Measurements from ENCODE around the gene RBM33. TPM values are rescaled to one million over a fixed set of nuclear protein-coding genes. Genes with fewer than 3 reads are reported as not detected.

Gene RBM33
- total and polyA plus RNA-seq, 10 of the 15 experiments (the other 5 are each of a cell fraction or from before 2014, with no cell fraction given) = 4.7 to 67.2 (median 24.3) TPM

GRCh38 chr7:155647734-155648133 lies 3.3 kb downstream of the RBM33 start:
- Histone ChIP-seq H3K27ac (ENCODE audit: control insufficient read depth, insufficient read depth) (no peak overlapping the region), H3K9me3 (replicated peaks; ENCODE audit: control insufficient read depth, insufficient read depth, low read length) (peaks cover 33% of the 10 kb centered on the region), H3K9ac (ENCODE audit: control insufficient read depth, insufficient read depth, low read length) (no peak overlapping the region), H2AFZ (ENCODE audit: control insufficient read depth, low read depth, low read length) (no peak overlapping the region), H4K20me1 (ENCODE audit: control insufficient read depth, insufficient read depth) (no peaks in the 10 kb centered on the region), H3K4me2 (ENCODE audit: control insufficient read depth, insufficient read depth) (no peak overlapping the region), H3K4me1 (ENCODE audit: control insufficient read depth, insufficient read depth, low read length) (no peaks in the 10 kb centered on the region), H3K79me2 (ENCODE audit: control insufficient read depth, insufficient read depth, low read length) (peaks cover 93% of the 10 kb centered on the region), H3K4me3 (0 out of 2 replicates have a peak overlapping the region, but pooled peaks have one; percentile 23), H3K36me3 (ENCODE audit: control insufficient read depth in 2 of 2, insufficient read depth in 2 of 2, low read length in 1 of 2) (peaks cover 0 to 8% of the 10 kb centered on the region in 2 experiments; a peak in 2 of 4 replicates), H3K27me3 (replicated peaks in 1 of 2; ENCODE audit: control insufficient read depth in 2 of 2, insufficient read depth in 2 of 2, low read length in 1 of 2) (no peaks in the 10 kb centered on the region)
- ATAC-seq = no peak
- CTCF ChIA-PET = interaction anchor here (1.2 kb wide), 1 partner anchor 9 kb away, joined by 3 read pairs; no protein-coding TSS in a partner anchor
- FAIRE-seq = no peak
- SMC1A ChIA-PET (ENCODE audit: uncharacterized antibody, unreplicated experiment) = interaction anchor here (2.1 kb wide), 1 partner anchor 12 kb away, joined by 7 read pairs; no protein-coding TSS in a partner anchor
- DNase-seq (ENCODE audit: low read depth, low spot score) = no peak
- no TSS peak for BruUV-seq (replicated peaks)
- WGBS (ENCODE audit: insufficient coverage, insufficient replicate concordance, low lambda C conversion rate, missing lambda C conversion rate) = 100% methylated on average over 2 of the region's 2 CpGs
- in situ Hi-C loops (cut with MboI) = no loop called here
- intact Hi-C loops (cut with micrococcal nuclease; ENCODE audit: unreplicated experiment) = loop anchor here (5.0 to 10.0 kb wide), 2 partner anchors 35 to 443 kb away; no protein-coding TSS in a partner anchor
- TF ChIP-seq SIX5 (IDR thresholded peaks at IDR 0.05; ENCODE audit: low read depth, low read length, severe bottlenecking) = no peak
- TF ChIP-seq MEF2B (IDR thresholded peaks at IDR 0.05; ENCODE audit: partially characterized antibody, poor library complexity, severe bottlenecking) = no peak
- TF ChIP-seq HDAC6 (IDR thresholded peaks at IDR 0.05; ENCODE audit: unreplicated experiment) = no peak
- TF ChIP-seq ZBED1 (IDR thresholded peaks at IDR 0.05; ENCODE audit: borderline replicate concordance) = no peak
- no peak for TF ChIP-seq ZNF592 (IDR thresholded peaks at IDR 0.05)
- TF ChIP-seq NFYA (IDR thresholded peaks at IDR 0.05; ENCODE audit: borderline replicate concordance, low read depth, low read length) = no peak
- TF ChIP-seq ATF7 (IDR thresholded peaks at IDR 0.05; ENCODE audit: low read depth) = no peak
- RAD21 ChIA-PET (ENCODE audit: unreplicated experiment) = no interaction called here
- POLR2A ChIA-PET = interaction anchor here (0.8 kb wide), 1 partner anchor 28 kb away, joined by 3 read pairs; no protein-coding TSS in a partner anchor
